ENCODE results near the gene PLEKHA1.

DNA sequence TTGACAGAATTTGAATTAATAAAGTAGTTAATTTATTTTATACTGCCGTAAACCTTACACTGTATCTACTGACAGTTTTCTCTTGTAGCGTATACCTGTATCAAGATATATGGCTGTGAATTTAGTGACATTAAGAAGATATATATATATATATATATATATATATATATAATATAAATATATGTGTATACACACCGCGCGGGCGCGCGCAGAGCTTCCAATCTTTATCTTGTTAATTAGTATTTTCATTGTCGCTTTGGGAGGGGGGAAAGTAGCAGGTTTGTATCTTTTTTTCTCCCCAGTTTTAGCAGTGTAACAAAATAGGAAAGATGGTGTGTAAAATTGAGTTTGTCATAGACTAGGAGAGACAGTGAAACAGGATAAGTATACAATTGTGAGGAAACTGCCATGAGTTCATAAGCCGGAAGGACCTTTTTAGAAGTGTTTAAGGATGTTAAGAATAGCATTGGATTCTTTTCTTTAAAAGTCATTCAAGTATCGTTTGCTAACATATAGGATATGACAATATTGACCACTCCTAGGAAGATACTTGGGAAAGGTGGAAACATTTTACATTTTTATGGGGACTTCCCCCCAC is 2.0 kb downstream of the PLEKHA1 start:
- no peak for TF ChIP-seq CTCF (IDR thresholded peaks at IDR 0.05; ENCODE audit: extremely low read depth in 1 of 2, insufficient read depth in 1 of 2, low read depth in 1 of 2, low read length in 2 of 2)
- no peak for TF ChIP-seq POLR2A (IDR thresholded peaks at IDR 0.05; ENCODE audit: low read depth, low read length)
- no peak for TF ChIP-seq JUN (IDR thresholded peaks at IDR 0.05; ENCODE audit: borderline replicate concordance, insufficient read depth, insufficient read length, low read depth)
- peak; percentile 15 for TF ChIP-seq FOS (IDR thresholded peaks at IDR 0.05; ENCODE audit: borderline replicate concordance, insufficient read depth, low read length)
- TF ChIP-seq POLR2AphosphoS5 (IDR thresholded peaks at IDR 0.05; ENCODE audit: insufficient read depth, low read depth, low read length): no peak
- TF ChIP-seq, protein P1, sequence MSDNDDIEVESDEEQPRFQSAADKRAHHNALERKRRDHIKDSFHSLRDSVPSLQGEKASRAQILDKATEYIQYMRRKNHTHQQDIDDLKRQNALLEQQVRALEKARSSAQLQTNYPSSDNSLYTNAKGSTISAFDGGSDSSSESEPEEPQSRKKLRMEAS (IDR thresholded peaks at IDR 0.05; ENCODE audit: insufficient read depth, insufficient read length): no peak
- TF ChIP-seq EZH2 (IDR thresholded peaks at IDR 0.05; ENCODE audit: borderline replicate concordance, low read depth, low read length, severe bottlenecking): no peak
- TF ChIP-seq GATA2 (IDR thresholded peaks at IDR 0.05; ENCODE audit: insufficient read depth, insufficient read length, low read depth, low read length): no peak
- TF ChIP-seq MYC (IDR thresholded peaks at IDR 0.05; ENCODE audit: low read depth, low read length): no peak
